Liver (tissue), 4 donors: Measurements from ENCODE around the gene WTIP. TPM values are rescaled to one million over a fixed set of nuclear protein-coding genes. Genes with fewer than 3 reads are reported as not detected.

Experiments
- polyA plus RNA-seq, 2 donors: library from polyadenylated mRNA; stranded (reverse) in 1 of 2; unstranded in 1 of 2; fragments of 200-250 nt in 1 of 2; fragments of >200 nt in 1 of 2; fragmentation: Nextera tagmentation in 1 of 2; extraction: Ambion mirVana in 1 of 2; gene quantifications; one replicate each; pipeline versions ENCODE4 v1.2.1 to v1.2.3, GENCODE V29; 2013 to 2015
- total RNA-seq, 2 donors: library from RNA; depleted of rRNA; stranded (reverse); fragments of >200 nt; gene quantifications; one replicate each; pipeline ENCODE4 v1.2.3, GENCODE V29; 2014
- donor health status: healthy.
- donor health status: healthy.
- donor health status: healthy.

The WTIP gene
- total and polyA plus RNA-seq, 4 donors: 0.08 to 2.7 (median 1.6) TPM

Other genes with a start within 250 kb of the WTIP start
- 10 to 100 TPM; 11.6 to 13.7 TPM for gene GARRE1, start 227.2 kb upstream of the WTIP start, total RNA-seq
- 1 to 10 TPM; 4.0 to 6.4 TPM for gene GARRE1, start 227.2 kb upstream of the WTIP start, polyA plus RNA-seq
- gene GPI, start 116.6 kb upstream of the WTIP start, total RNA-seq: 100 to 1,000 TPM in 1 of 2 donors, 10 to 100 TPM in 1; 61.8 to 182 TPM
- gene GPI, start 116.6 kb upstream of the WTIP start, polyA plus RNA-seq: 100 to 1,000 TPM; 133 to 191 TPM
- 1 to 10 TPM; 5.0 to 5.1 TPM for gene PDCD2L, start 77.4 kb upstream of the WTIP start, total RNA-seq
- 1 to 10 TPM; 3.8 to 7.6 TPM for gene PDCD2L, start 77.4 kb upstream of the WTIP start, polyA plus RNA-seq
- 10 to 100 TPM; 40.2 to 46.3 TPM for gene UBA2, start 53.4 kb upstream of the WTIP start, total RNA-seq
- 10 to 100 TPM; 15.9 to 20.5 TPM for gene UBA2, start 53.4 kb upstream of the WTIP start, polyA plus RNA-seq
- under 1 TPM; 0.09 to 0.50 TPM for gene SCGB2B2, start 195.4 kb downstream of the WTIP start, total RNA-seq
- under 1 TPM in 1 of 2 donors, not detected in 1; 0.25 TPM for gene SCGB2B2, start 195.4 kb downstream of the WTIP start, polyA plus RNA-seq
- gene ZNF302, start 195.9 kb downstream of the WTIP start, total RNA-seq: 10 to 100 TPM; 11.4 to 18.6 TPM
- 10 to 100 TPM in 1 of 2 donors, 1 to 10 TPM in 1; 5.8 to 15.9 TPM for gene ZNF302, start 195.9 kb downstream of the WTIP start, polyA plus RNA-seq